Left ventricle myocardium inferior (tissue), 1 donor: ENCODE data around the gene SREBF2. TPM values are rescaled to one million over a fixed set of nuclear protein-coding genes. Genes with fewer than 3 reads are reported as not detected.

Experiments
- DNase-seq: peaks from one replicate; pipeline ENCODE4 v3.0.0-alpha.2; 2020
- H3K27ac ChIP-seq: fragments of 200-600 bp; replicated peaks from 2 replicates; pipeline ENCODE4 v1.8.0; 2021
- H3K27me3 ChIP-seq: fragments of 200-600 bp; 2 replicates; pipeline ENCODE4 v1.8.0; 2021; ENCODE audit warnings: low read depth
- H3K36me3 ChIP-seq: fragments of 200-600 bp; 2 replicates; pipeline ENCODE4 v1.8.0; 2021
- H3K4me1 ChIP-seq: fragments of 200-600 bp; 2 replicates; pipeline ENCODE4 v1.8.0; 2021
- H3K4me3 ChIP-seq: fragments of 200-600 bp; 2 replicates; pipeline ENCODE4 v1.8.0; 2021; ENCODE audit warnings: mild to moderate bottlenecking, moderate library complexity
- H3K9me3 ChIP-seq: fragments of 200-600 bp; replicated peaks from 2 replicates; pipeline ENCODE4 v1.8.0; 2021
- CTCF ChIP-seq: fragments of 200-600 bp; IDR thresholded peaks from 2 replicates; pipeline ENCODE4 v1.8.0; 2021; ENCODE audit warnings: antibody characterized with exemption, mild to moderate bottlenecking, borderline replicate concordance
- intact Hi-C: fragments of 100-400 bp; cut with micrococcal nuclease; formaldehyde crosslinking; loops from one replicate; pipeline ENCODE4 v1.11.0; 2022
- total RNA-seq: library from RNA; stranded (reverse); fragmentation: NEBNext Ultra II Directional; extraction: Animal tissue kit (Norgen Biotek cat#: 25700); gene quantifications from one replicate; pipeline ENCODE4 v1.2.1, GENCODE V29; 2021
- donor health status: DM: no; HTN: yes; CAD: no; lungs with severe emphysema.

The SREBF2 gene
- total RNA-seq, 1 donor from 2014 or later, result 74.5 TPM

- DNase-seq, result no peak
- Histone ChIP-seq H3K36me3 (peaks cover 18% of the 10 kb centered on the region), H3K4me3 (no peak overlapping the region), H3K27me3 (no peaks in the 10 kb centered on the region), H3K9me3 (no peaks in the 10 kb centered on the region), H3K4me1 (no peaks in the 10 kb centered on the region), H3K27ac (no peak overlapping the region)
- intact Hi-C loops, result no loop called here
- no peak for TF ChIP-seq CTCF
Measured at GRCh38 chr22:41808400-41808799, 24.5 kb upstream of the SREBF2 start.

GRCh38 chr22:41810022-41810421, 22.9 kb upstream of the SREBF2 start:
- H3K36me3 ChIP-seq, result peaks cover 30% of the 10 kb centered on the region
- no peak overlapping the region for H3K27ac ChIP-seq
- intact Hi-C loops, result no loop called here
- no peaks in the 10 kb centered on the region for H3K4me1 ChIP-seq
- no peaks in the 10 kb centered on the region for H3K9me3 ChIP-seq
- H3K27me3 ChIP-seq, result no peaks in the 10 kb centered on the region
- no peak overlapping the region for H3K4me3 ChIP-seq
- DNase-seq, result no peak
- TF ChIP-seq CTCF, result no peak

- Histone ChIP-seq H3K4me1 (no peaks in the 10 kb centered on the region), H3K9me3 (no peaks in the 10 kb centered on the region), H3K27me3 (no peaks in the 10 kb centered on the region), H3K4me3 (no peak overlapping the region), H3K27ac (no peak overlapping the region), H3K36me3 (peaks cover 33% of the 10 kb centered on the region)
- no peak for TF ChIP-seq CTCF
- intact Hi-C loops, result no loop called here
- no peak for DNase-seq
Measured at GRCh38 chr22:41812805-41813545, 19.9 kb upstream of the SREBF2 start.

GRCh38 chr22:41813726-41814410, 19.0 kb upstream of the SREBF2 start:
- Histone ChIP-seq H3K27ac (no peak overlapping the region), H3K4me1 (no peaks in the 10 kb centered on the region), H3K4me3 (no peak overlapping the region), H3K9me3 (no peaks in the 10 kb centered on the region), H3K27me3 (no peaks in the 10 kb centered on the region), H3K36me3 (peaks cover 33% of the 10 kb centered on the region)
- TF ChIP-seq CTCF, result no peak
- no peak for DNase-seq
- intact Hi-C loops, result no loop called here

- H3K27me3 ChIP-seq, result no peaks in the 10 kb centered on the region
- no peaks in the 10 kb centered on the region for H3K9me3 ChIP-seq
- no peak overlapping the region for H3K4me3 ChIP-seq
- H3K27ac ChIP-seq, result no peak overlapping the region
- no peak for DNase-seq
- intact Hi-C loops, result no loop called here
- TF ChIP-seq CTCF, result no peak
- H3K36me3 ChIP-seq, result peaks cover 27% of the 10 kb centered on the region
- H3K4me1 ChIP-seq, result no peaks in the 10 kb centered on the region
Measured at GRCh38 chr22:41815716-41816115, 17.2 kb upstream of the SREBF2 start.
